Endodermal cell (in vitro differentiated cells): Measurements from ENCODE around the gene PASK. TPM values are rescaled to one million over a fixed set of nuclear protein-coding genes. Genes with fewer than 3 reads are reported as not detected.

Experiments
- DNase-seq: peaks from one replicate; pipeline ENCODE4 v3.0.0-alpha.2; 2017
- H3K27ac ChIP-seq: 2 replicates; pipeline ENCODE4 v1.5.1; 2013; ENCODE audit warnings: mild to moderate bottlenecking, low read depth, low read length, moderate library complexity
- H3K27me3 ChIP-seq: 2 replicates; pipeline ENCODE4 v1.6.1; 2013; ENCODE audit warnings: mild to moderate bottlenecking, low read length, moderate library complexity; ENCODE audit not compliant: insufficient read depth, control insufficient read depth, poor library complexity, severe bottlenecking
- H3K36me3 ChIP-seq: 2 replicates; pipeline ENCODE4 v1.7.0; 2013; ENCODE audit warnings: mild to moderate bottlenecking, low read length, moderate library complexity; ENCODE audit not compliant: control insufficient read depth, insufficient read depth
- H3K4me1 ChIP-seq: one replicate; pipeline ENCODE4 v1.7.0; 2013; ENCODE audit warnings: low read length; ENCODE audit not compliant: control insufficient read depth, insufficient read depth
- H3K4me3 ChIP-seq: 2 replicates; pipeline ENCODE4 v1.5.1; 2013; ENCODE audit warnings: mild to moderate bottlenecking, low read length, moderate library complexity
- H3K9ac ChIP-seq: 2 replicates; pipeline ENCODE4 v1.6.1; 2013; ENCODE audit warnings: mild to moderate bottlenecking, low read length, moderate library complexity; ENCODE audit not compliant: poor library complexity, severe bottlenecking; ENCODE audit errors: extremely low read depth
- H3K9me3 ChIP-seq: 2 replicates; pipeline ENCODE4 v1.6.1; 2013; ENCODE audit warnings: mild to moderate bottlenecking, low read length, moderate library complexity; ENCODE audit not compliant: control insufficient read depth
- H3K27ac Mint-ChIP-seq: 2 replicates; pipeline ENCODE4 v1.8.0; 2020; ENCODE audit warnings: mixed read lengths
- H3K27me3 Mint-ChIP-seq: 2 replicates; pipeline ENCODE4 v1.8.0; 2021; ENCODE audit warnings: mild to moderate bottlenecking, mixed read lengths; ENCODE audit not compliant: insufficient read depth
- H3K36me3 Mint-ChIP-seq: 2 replicates; pipeline ENCODE4 v1.8.0; 2020; ENCODE audit warnings: low read depth, mixed read lengths
- H3K4me1 Mint-ChIP-seq: 2 replicates; pipeline ENCODE4 v1.8.0; 2020; ENCODE audit warnings: mixed read lengths
- H3K4me3 Mint-ChIP-seq: 2 replicates; pipeline ENCODE4 v1.8.0; 2020; ENCODE audit warnings: mild to moderate bottlenecking, moderate library complexity, mixed read lengths
- H3K9me3 Mint-ChIP-seq: 2 replicates; pipeline ENCODE4 v1.8.0; 2020; ENCODE audit warnings: mild to moderate bottlenecking, mixed read lengths
- CTCF ChIP-seq: fragments of 200-600 bp; sonication (generic); conservative IDR thresholded peaks from 2 replicates; pipeline ENCODE4 v1.5.0; 2021; ENCODE audit warnings: antibody characterized with exemption, mild to moderate bottlenecking
- WGBS, 2 experiments: methylation state at CpG; one replicate each; pipeline versions ENCODE4 v1.1.5 to v1.1.7; 2013; ENCODE audit warnings: missing lambda C conversion rate in 2 of 2, mixed read lengths in 1 of 2; ENCODE audit not compliant: insufficient coverage in 1 of 2, insufficient read length in 1 of 2; 5-methylcytosine and 5-hydroxymethylcytosine counted together
- total RNA-seq, 2 donors: library from RNA; stranded (reverse); fragmentation: NEBNext Ultra II Directional in 1 of 2; extraction: Animal tissue kit (Norgen Biotek cat#: 25700) in 1 of 2; gene quantifications; 2 replicates in 1 of 2; 3 replicates in 1 of 2; pipeline ENCODE4 v1.2.1, GENCODE V29; 2021

PASK gene
- total RNA-seq, 2 donors from 2014 or later = 76.5 to 94.5 TPM

- peaks cover 65% of the 10 kb centered on the region for H3K36me3 Mint-ChIP-seq
- no peak overlapping the region for H3K27ac Mint-ChIP-seq
Observed at GRCh38 chr2:241088376-241088775, 60.9 kb downstream of the PASK start.

GRCh38 chr2:241087420-241088268 lies 61.6 kb downstream of the PASK start:
- H3K36me3 Mint-ChIP-seq = peaks cover 60% of the 10 kb centered on the region
- no peaks in the 10 kb centered on the region for H3K9me3 ChIP-seq
- TF ChIP-seq CTCF = no peak
- peaks cover 54% of the 10 kb centered on the region for H3K36me3 ChIP-seq
- 96% methylated on average over 27 to 29 of the region's 29 CpGs for WGBS, 2 experiments
- no peak for DNase-seq
- H3K27ac Mint-ChIP-seq = no peak overlapping the region
- H3K4me1 ChIP-seq = no peaks in the 10 kb centered on the region
- no peak overlapping the region for H3K4me3 Mint-ChIP-seq
- H3K27me3 Mint-ChIP-seq = no peaks in the 10 kb centered on the region
- peaks cover under 1% of the 10 kb centered on the region for H3K4me1 Mint-ChIP-seq
- no peak overlapping the region for H3K4me3 ChIP-seq
- no peak overlapping the region for H3K27ac ChIP-seq
- no peaks in the 10 kb centered on the region for H3K9me3 Mint-ChIP-seq
- no peak overlapping the region for H3K9ac ChIP-seq
- H3K27me3 ChIP-seq = no peaks in the 10 kb centered on the region

More at GRCh38 chr2:241088376-241088775, 60.9 kb downstream of the PASK start:
- Histone ChIP-seq H3K27ac (no peak overlapping the region), H3K4me1 (no peaks in the 10 kb centered on the region), H3K9ac (no peak overlapping the region), H3K4me3 (no peak overlapping the region), H3K9me3 (no peaks in the 10 kb centered on the region), H3K27me3 (no peaks in the 10 kb centered on the region), H3K36me3 (peaks cover 59% of the 10 kb centered on the region)
- WGBS, 2 experiments = 94% methylated on average over 5 to 8 of the region's 8 CpGs
- no peak for DNase-seq
- no peak for TF ChIP-seq CTCF
- H3K4me1 Mint-ChIP-seq = peaks cover 6% of the 10 kb centered on the region
- no peak overlapping the region for H3K4me3 Mint-ChIP-seq
- no peaks in the 10 kb centered on the region for H3K27me3 Mint-ChIP-seq
- H3K9me3 Mint-ChIP-seq = no peaks in the 10 kb centered on the region

- no peak for DNase-seq
- 95 to 97% methylated on average over 2 to 4 of the region's 4 CpGs for WGBS, 2 experiments
- no peak overlapping the region for H3K4me3 ChIP-seq
- peaks cover 45% of the 10 kb centered on the region for H3K36me3 Mint-ChIP-seq
- peaks cover 36% of the 10 kb centered on the region for H3K36me3 ChIP-seq
- H3K9ac ChIP-seq = no peak overlapping the region
- H3K4me1 ChIP-seq = peaks cover 3% of the 10 kb centered on the region
- no peaks in the 10 kb centered on the region for H3K9me3 ChIP-seq
- H3K4me1 Mint-ChIP-seq = peaks cover 3% of the 10 kb centered on the region
- H3K27ac Mint-ChIP-seq = no peak overlapping the region
- H3K27ac ChIP-seq = no peak overlapping the region
- no peak overlapping the region for H3K4me3 Mint-ChIP-seq
- H3K27me3 ChIP-seq = no peaks in the 10 kb centered on the region
- no peak for TF ChIP-seq CTCF
- H3K9me3 Mint-ChIP-seq = no peaks in the 10 kb centered on the region
- H3K27me3 Mint-ChIP-seq = no peaks in the 10 kb centered on the region
Observed at GRCh38 chr2:241084856-241085444, 64.3 kb downstream of the PASK start.
